Hematopoietic multipotent progenitor cell treated with erythropoietin and hydrocortisone succinate and interleukin-3 and kit ligand, for 15 days (in vitro differentiated cells): Measurements from ENCODE around the gene MED15.
A peak's percentile ranks its signal among the peaks of the same experiment; 100 is the strongest.
"Not testable (repeated sequence)": the region's sequence is repeated elsewhere in the genome, so short reads cannot be mapped to it uniquely, and the experiment has no call there.

Experiments
- DNase-seq: peaks from one replicate; pipeline ENCODE4 v3.0.0-alpha.2; 2015; ENCODE audit warnings: low spot score

MED15 gene

DNA sequence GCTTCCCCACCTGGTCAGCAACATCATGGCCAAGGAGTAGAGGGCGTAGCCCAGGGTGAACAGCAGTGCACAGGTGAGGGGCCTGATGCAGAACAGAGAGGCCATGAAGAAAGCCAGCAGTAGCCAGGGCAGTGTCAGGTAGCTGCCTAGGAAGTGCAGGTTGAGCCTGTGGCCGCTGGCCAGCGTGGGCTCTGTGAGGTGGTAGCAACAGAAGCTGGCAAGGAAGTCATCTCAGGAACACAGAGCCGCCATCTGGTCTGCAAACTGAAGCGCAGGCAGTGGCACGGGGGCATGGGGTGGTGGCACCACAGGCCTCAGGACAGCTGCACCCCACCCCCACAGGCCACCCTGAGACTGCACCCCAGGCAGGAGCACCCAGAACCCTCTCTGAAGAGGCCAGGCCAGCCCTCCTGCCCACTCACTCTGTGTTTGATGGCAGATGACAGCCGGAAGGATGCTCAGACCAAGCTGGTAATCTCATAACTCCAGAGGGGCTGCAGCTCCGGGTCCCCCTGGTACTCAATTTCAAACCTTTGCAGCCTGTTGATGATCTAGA, 95.3 kb downstream of the MED15 start:
- no peak for DNase-seq

DNA sequence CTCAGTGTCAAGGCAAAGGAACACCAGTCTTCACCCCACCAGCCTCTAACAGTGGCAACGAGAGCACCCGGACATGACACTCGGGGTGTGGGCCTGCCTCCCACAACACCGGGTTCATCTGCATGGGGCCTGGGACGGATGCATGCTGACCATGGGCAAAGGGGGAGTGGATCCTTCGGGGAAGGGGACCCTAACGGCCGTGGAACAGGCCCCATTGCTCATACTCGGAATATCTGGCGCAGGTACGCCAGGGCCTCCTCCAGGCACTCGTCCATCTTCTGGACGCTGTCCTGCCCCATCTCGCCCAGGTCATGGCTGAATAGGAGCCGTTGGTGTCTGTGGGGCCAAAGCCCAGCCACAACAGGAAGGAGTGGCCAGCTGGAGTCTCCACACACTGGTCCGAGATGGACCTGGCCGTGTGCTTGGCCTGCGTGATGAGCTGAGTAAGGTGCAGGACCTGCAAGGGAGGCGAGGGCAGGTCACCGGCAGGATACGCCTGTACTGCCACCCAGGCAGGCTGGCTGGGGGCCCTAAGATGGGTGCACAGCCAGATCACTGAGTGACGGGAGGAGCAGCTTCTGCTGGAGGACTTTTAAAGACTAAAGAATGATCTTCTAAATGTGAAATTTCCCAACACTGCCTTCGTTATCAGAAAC, 96.8 kb downstream of the MED15 start:
- DNase-seq = no peak

DNA sequence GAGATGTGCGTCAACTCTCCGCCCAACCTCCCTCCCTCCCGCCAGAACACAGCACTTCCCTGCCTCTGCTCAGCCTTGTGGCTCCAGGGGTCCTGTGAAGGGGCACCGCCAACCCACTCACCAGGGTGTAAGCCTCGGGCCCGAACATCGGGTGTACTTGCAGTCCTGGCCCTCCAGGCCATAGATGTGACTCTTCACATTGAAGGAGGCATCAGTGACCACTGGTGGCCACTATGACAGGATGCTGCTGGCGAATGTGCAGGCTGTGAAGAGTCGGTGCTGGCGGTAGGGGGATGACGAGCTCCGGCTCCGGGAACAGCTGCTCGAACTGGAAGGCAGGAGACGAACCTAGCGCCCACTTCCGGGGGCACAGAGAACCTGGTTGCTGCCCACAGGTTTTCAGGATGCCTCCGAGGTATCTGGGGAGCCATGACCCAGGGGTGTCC, 97.4 kb downstream of the MED15 start:
- no peak for DNase-seq

DNA sequence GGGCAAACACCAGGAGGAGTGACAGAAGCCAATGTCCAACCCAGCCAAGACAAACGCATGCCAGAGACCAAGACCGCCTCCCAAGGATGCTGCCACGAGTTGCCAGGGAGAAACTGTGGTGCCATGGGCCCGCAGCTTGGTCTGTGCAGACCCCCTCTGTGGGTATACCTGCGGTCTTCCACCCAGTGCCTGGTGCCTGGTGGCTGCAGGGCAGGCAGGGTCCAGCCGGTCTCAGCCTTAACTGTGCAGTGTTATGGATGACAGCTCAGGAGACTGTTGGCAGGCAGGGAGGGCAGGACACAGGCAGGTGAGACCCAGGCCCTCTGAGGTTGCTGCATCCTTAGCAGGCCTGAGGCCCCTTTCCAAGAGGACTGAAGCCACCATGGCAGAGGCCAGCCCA, 97.9 kb downstream of the MED15 start:
- no peak for DNase-seq

DNA sequence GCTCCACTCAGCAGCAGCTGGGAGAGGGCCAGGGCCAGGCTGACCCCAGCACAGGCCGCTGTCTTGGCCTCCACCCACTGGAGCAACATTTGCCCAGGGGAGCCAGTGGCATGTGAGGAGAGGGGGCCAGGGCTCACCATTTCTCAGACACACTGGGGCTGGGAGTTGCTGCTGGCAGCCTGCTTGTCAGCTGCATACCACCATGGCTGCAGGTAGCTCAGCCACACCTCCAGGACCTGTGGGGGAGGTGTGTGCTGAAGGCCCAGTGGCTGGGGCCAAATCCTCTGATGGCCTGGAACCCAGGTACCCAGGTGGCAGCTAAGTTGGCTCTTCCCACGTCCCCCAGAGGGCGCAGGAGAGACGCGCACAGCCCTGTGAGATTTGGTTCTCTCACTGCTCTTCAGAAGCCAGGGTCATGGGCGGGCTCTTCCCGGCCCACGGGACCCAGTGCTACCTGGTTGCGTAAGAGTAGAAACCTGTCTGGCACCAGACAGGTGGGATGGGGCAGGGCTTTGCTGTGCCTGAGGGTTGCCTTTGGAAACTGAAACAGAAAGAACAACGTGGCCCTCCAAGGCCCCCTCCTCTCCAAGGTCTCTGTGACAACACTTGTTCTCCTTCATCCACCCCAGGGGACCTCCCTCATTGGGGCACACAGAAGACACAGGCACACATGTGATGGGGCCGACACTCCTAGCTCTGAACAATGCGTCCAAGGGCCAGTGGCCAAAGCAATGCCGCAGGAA, 98.8 kb downstream of the MED15 start:
- DNase-seq = peak; percentile 38

DNA sequence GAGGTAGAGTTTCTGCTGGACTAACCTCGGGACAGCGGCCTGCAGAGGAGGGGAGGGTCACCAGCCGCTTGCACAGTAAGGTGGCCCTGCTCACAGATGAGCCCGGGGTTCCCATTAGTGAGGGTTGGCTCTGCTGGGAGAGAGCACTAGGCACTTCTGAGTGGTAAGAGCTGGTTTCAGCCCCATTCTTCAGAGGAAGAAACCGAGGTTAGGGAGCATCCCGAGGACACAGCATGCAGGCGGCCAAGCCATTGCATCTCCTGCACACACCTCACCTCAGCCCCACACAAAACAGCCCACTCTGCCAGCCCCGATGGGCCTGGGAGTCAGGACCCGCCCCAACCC, 99.3 kb downstream of the MED15 start:
- no peak for DNase-seq

DNA sequence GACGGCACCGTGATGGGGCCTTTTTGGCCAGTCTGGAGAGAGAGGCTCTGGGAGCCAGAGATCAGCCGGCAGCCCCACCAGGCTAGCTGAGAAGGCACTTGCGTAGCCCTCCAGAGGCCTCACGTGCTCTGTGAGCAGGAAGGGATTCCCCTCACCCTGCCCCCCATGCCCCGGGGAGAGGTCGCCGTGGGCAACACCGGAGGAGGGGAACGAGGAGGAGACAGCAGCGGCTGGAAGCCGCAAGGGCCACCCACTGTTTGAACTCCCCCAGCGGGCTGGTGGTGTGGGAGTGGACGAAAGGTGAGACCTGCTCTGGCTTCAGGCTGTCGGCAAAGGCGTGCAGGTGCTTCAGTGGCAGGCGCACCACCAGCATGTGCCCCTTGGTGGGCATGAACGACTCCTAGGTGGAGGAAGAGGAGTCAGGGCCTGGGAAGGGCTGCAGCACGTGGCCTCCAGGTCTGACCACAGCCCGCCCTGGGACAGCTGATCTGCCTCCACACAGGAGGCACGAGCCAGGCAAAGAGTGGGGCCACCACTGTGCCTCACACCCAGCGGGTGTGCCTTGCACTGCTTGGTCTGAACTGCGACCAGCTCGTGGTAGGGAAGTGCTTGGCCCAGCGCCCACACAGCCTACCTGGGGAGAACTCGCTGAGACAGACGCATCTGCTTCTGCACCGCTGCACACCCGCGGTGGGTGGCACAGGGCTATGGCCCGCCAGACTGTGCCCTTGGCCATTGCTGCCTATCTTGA, 99.9 kb downstream of the MED15 start:
- no peak for DNase-seq

DNA sequence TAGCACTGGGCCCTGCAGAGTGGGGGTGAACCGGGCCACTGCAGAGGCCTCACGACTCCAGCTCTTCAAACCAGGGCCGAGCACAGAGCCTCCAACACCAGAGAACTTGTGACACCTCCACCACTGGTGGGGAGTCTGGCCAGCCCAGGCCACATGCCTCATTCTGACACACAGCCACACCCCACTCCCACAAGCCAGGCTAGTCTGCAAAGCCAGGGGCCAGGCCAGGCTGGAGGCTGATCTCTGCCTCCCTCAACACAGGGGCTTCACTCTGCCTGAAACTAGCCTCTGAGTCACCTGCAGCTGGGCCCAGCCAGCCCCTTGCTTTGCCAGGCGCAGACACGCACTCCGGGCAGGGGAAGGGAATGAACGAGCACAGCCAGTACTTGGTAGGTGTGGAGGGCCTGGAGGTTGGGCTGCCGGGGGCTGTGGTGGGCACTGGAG, 102.9 kb downstream of the MED15 start:
- DNase-seq = no peak

DNA sequence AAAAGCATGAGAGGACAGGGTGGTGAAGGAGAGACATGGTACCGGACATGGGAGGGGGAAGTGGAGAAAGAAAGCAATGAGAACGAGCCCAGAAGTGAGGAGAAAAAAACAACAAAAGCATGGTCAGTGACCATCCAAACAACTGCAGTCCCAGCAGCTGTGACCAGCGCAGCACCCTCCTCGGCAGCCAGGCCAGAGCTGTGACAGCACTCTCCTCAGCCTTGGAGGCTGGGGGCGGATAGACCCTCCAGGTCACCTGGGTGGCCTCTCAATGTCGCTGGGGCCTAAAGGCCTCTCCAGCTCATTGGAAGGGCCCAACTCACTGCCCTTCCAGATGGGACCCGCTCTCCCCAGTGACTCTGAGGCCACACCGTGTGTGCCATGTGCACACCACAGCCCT, 103.3 kb downstream of the MED15 start:
- no peak for DNase-seq

DNA sequence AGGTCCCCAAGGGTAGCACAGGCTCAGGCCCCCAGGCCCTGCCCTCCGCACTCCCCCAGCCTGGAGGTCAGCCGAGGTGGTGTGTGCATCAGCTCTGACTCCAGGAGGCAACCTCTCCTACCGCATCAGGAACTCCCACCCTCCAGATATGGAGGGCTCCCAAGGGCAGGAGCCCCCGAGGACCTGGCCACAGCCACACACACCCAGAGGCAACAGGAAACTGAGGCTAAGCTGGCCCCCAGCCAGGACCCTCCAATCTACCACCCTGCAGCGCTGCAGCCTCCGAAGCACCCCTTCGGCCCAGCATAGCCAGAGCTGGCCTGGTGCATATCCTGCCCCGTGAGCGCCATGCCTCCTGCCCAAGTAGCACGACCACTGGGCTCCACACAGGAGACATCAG, 104.0 kb downstream of the MED15 start:
- no peak for DNase-seq

DNA sequence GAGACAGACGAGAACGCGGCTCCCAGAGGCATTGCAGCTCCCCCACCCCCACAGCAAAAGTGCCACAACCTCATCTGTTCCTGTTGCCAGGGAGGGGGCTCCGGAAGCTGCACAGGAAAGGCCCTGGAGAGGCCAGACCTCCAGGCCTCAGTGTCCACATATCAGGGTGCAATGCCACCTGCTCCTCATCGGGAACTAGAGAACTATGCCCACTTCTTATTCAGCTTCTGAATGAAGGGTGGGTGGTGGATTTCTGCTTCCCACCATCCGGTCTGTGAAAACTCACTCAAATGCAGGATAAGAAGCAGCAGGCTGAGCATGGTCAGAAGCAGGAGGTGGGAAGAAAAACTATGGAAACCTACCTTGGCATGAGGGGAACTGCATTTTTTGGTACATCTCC, 105.9 kb downstream of the MED15 start:
- no peak for DNase-seq

DNA sequence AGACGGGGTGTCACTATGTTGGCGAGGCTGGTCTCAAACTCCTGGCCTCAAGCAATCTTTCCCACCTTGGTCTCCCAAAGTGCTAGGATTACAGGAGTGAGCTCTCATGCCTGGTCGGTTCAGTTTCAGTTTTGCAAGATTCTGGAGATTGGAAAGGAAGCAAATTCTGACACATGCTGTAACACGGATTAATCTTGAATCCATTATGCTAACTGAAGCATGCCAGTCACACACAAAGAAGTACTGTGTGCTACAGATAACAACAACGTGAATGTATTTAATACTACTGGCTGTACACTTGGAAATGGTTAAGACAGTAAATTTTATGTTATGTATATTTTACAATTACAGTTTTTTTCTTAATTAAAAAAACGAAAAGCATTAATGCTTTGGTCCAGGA, 107.6 kb downstream of the MED15 start:
- DNase-seq = peak; percentile 4

DNA sequence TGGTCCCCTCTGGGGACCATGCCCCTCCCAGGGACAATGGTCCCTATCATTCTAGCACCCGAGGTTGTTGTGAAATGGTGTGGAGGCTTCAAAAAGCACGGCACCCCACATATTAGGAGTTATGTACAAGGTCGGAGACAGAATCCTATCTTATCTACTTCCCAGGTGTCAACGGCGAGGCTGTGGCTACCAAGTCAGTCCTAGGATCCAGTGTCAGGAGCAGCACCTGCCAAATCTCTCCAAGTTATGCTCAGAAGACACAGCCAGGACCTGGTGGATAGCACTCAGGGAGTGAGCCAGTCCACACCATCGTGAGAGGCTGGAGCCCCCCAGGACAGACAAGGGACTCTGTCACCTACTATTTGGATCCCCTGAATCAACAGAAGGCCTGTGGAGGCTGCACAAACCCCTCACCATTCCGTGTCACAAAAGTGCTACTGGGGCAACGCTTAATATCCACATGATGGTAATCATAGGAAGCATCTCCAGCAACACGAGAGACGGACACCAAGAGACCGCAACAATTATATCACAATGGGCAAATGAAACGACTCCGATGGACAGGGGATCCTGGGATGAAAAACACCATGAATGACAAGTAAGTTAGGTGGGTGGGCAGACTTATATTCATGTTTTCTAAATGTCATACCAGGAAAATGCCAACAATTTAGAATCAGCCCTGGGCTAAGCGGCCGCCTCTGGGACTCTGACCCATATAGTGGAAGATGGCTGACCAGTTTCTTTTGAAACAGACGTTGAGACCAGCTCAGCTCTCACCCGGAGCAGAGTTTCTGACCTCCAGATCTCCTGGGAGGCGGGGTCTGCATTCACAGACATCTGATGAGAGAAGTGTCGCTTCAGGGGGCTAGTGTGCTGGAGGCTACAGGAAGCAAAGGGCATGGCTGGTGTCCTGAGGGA, 108.4 kb downstream of the MED15 start:
- no peak for DNase-seq

DNA sequence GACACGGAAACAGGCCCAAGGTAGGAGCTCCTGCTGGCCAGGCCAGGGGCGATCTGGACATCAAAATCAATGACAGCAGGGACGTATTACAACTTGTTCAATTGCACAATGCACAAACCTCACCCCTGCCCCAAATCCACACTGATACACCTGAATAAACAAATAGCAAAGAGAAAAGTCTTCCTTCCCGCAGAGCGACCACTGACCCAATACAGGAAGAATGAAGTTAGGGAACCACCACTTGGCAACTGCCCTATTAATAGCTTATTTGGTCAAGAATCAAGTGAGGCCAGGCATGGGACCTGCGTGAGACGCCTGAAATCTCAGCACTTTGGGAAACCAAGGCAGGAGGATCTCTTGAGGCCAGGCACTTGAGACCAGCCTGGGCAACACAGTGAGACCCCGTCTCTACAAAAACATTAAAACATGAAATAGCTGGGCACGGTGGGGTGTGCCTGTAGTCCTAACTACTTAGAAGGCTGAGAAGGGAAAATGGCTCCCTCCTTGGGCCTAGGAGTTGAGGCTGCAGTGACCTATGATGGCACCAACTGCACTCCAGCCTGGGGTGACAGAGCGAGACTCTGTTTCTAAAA, 109.1 kb downstream of the MED15 start:
- DNase-seq = no peak

DNA sequence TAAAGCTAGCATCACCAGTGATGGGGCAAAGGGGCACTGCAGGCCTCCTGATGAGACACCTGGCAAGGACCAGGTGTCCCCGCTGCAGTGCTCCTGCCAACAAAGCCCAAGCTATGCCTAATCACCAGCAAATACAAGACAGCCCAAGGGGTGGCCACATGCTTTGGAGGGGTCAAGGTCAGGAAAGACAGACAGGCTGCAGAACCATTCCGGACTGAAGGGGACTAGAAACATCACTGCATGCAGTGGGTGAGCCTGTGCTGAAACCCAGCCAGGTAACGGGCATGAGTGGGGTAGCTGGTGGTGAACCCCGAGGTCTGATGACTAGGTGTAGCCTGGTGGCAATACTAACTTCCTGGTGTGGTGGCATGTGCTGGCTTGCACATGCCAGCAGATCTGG, 111.1 kb downstream of the MED15 start:
- no peak for DNase-seq

DNA sequence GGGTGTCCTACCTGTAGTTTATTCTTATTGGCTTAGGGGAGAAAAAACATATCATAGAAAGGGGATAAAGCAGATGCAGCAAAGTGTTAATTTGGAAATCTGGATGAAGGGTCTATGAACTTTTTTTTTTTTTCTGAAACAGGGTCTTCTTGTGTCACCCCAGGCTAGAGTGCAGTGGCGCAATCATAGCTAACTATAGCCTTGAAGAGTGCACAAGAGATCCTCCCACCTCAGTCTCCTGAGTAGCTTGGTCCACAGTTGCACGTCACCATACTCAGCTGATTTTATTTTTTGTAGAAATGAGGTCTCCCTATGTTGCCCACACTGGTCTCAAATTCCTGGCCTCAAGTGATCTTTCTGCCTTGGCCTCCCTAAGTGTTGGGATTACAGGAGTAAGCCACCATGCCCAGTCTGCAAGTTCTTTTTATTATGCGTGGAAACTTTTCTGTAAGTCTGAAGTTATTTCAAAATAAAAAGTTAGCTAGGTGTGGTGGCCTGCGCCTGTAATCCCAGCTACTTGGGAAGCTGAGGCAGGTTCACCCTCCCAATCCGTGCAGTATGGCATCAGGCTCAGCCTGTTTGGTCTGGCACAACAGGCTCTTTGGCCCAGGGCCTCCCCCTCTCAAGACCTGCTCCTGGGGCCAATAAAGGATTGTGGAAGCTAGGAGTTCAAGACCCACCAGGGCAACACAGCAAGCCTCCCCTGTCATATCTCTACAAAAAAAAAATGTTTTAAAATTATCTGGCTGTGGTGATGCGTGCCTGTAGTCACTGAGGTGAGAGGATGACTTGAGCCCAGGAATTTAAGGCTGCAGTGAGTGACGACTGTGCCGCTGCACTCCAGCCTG, 111.9 kb downstream of the MED15 start:
- DNase-seq = no peak

DNA sequence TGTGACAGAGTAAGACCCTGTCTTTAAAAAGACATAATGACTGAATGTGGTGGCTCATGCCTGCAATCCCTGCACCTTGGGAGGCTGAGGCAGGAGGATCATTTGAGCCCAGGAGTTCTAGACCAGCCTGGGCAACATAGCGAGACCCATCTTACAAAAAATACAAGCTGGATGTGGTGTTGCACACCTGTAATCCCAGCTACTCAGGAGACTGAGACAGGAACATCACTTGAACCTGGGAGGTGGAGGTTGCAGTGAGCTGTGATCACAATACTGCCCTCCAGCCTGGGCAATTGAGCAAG, 112.4 kb downstream of the MED15 start:
- not testable (repeated sequence) for DNase-seq

DNA sequence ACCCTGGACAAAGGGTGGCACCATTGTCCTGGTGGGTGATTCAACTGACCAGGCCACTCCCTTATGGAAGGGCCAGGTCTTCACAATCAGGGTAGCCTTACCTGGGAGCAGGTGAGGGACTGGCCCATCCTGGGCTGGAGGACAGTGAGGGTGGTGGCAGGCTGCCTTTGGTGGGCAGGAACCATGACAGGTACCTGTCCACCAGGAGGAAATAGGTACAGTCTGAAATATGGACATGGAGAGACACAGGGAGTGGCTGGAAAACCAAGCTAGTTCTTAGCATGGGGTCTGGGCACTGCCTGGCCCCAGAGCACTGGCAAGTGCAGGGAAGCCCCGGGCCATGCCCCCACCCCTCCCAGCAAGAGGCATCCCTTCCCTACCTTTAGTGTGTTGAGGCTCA, 113.8 kb downstream of the MED15 start:
- DNase-seq = no peak

DNA sequence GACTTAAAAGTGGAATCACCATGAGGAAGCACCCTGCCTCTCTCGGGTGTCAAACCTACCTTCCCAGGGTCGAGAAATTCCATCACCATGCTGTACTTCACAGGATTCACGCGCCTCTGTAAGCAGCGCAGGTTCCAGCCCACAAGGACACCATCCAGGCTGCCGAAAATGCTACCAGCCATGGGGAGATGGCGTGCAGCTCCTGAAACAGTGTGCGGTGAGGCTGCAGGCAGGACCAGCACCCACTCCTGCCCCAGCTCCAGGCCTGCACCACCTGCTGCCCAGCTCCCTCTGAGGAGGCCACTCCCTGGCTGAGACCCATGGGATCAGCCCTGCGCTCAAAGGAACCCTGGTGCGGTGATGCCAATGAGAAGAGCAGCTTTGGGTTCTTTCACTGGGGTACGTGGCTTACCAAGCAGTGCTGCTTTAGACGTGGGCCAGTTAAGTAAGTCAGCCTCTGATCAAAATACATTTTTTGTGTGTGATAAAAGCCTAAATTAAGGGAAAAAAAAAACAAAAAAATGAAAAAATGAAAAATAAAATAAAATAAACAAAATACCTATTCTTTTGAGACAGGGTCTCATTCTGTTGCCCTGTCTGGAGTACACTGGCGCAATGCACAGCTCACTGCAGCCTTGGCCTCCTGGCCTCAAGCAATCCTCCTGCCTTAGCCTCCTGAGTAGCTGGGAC, 115.4 kb downstream of the MED15 start:
- DNase-seq = no peak

DNA sequence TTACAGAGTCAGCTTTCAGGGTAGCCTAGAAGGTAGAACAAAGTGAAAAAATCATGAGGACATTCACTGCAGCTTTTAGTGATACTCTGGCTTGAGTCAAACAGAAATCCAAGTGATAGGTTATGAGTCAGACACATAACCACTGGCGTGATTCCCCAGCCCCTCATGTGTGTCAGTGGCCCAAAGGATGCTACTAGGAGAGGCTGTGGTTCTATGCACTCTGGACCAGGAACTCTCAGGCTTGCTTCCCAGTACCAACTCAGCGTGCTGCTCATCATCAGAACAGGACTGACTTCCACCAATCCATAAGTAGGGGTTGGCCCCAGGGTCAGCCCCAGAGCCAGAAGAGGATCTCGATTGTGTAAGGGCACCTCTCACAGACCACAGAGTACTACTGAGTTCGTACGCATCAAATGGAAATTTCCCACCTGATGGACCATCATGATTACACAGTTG, 116.8 kb downstream of the MED15 start:
- no peak for DNase-seq
